ENCODE measurements around the gene ANKRD44. TPM values are rescaled to one million over a fixed set of nuclear protein-coding genes. Genes with fewer than 3 reads are reported as not detected.

The ANKRD44 gene
- total RNA-seq, 1 donor from 2014 or later = 36.1 TPM

- peak; percentile 61 for DNase-seq (ENCODE audit: low spot score)
These were observed 322.8 kb downstream of the ANKRD44 start for GRCh38 chr2:196987649-196988364.

- DNase-seq (ENCODE audit: low spot score) = no peak
These were observed 323.3 kb downstream of the ANKRD44 start for GRCh38 chr2:196987298-196987648.

- no peak for DNase-seq (ENCODE audit: low spot score)
These were observed 324.9 kb downstream of the ANKRD44 start for GRCh38 chr2:196985511-196986183.

GRCh38 chr2:196984903-196985302, 325.7 kb downstream of the ANKRD44 start:
- DNase-seq (ENCODE audit: low spot score) = no peak

GRCh38 chr2:196983934-196984333, 326.6 kb downstream of the ANKRD44 start:
- no peak for DNase-seq (ENCODE audit: low spot score)

GRCh38 chr2:196980473-196980872, 330.1 kb downstream of the ANKRD44 start:
- DNase-seq (ENCODE audit: low spot score) = no peak

GRCh38 chr2:196980001-196980400, 330.6 kb downstream of the ANKRD44 start:
- no peak for DNase-seq (ENCODE audit: low spot score)

- DNase-seq (ENCODE audit: low spot score) = no peak
These were observed 333.1 kb downstream of the ANKRD44 start for GRCh38 chr2:196977507-196977906.

GRCh38 chr2:196974970-196975369, 335.6 kb downstream of the ANKRD44 start:
- no peak for DNase-seq (ENCODE audit: low spot score)

- no peak for DNase-seq (ENCODE audit: low spot score)
These were observed 338.9 kb downstream of the ANKRD44 start for GRCh38 chr2:196971574-196972279.

GRCh38 chr2:196970099-196970498, 340.5 kb downstream of the ANKRD44 start:
- no peak for DNase-seq (ENCODE audit: low spot score)

- DNase-seq (ENCODE audit: low spot score) = no peak
These were observed 342.1 kb downstream of the ANKRD44 start for GRCh38 chr2:196968516-196968915.

GRCh38 chr2:196967775-196968174, 342.8 kb downstream of the ANKRD44 start:
- DNase-seq (ENCODE audit: low spot score) = no peak

GRCh38 chr2:196967116-196967515, 343.5 kb downstream of the ANKRD44 start:
- no peak for DNase-seq (ENCODE audit: low spot score)

GRCh38 chr2:196966061-196966460, 344.5 kb downstream of the ANKRD44 start:
- DNase-seq (ENCODE audit: low spot score) = no peak

- DNase-seq (ENCODE audit: low spot score) = no peak
These were observed 344.9 kb downstream of the ANKRD44 start for GRCh38 chr2:196965651-196966050.

GRCh38 chr2:196963961-196964360, 346.6 kb downstream of the ANKRD44 start:
- DNase-seq (ENCODE audit: low spot score) = no peak

- DNase-seq (ENCODE audit: low spot score) = no peak
These were observed 347.5 kb downstream of the ANKRD44 start for GRCh38 chr2:196963043-196963442.

GRCh38 chr2:196962325-196962724, 348.3 kb downstream of the ANKRD44 start:
- no peak for DNase-seq (ENCODE audit: low spot score)

- DNase-seq (ENCODE audit: low spot score) = no peak
These were observed 348.7 kb downstream of the ANKRD44 start for GRCh38 chr2:196961889-196962288.

- DNase-seq (ENCODE audit: low spot score) = no peak
These were observed 350.7 kb downstream of the ANKRD44 start for GRCh38 chr2:196959734-196960338.

GRCh38 chr2:196959281-196959680, 351.3 kb downstream of the ANKRD44 start:
- DNase-seq (ENCODE audit: low spot score) = no peak
